ENCODE results near the gene OR8B8. TPM values are rescaled to one million over a fixed set of nuclear protein-coding genes. Genes with fewer than 3 reads are reported as not detected.

Gene OR8B8
- total RNA-seq (not detected), total RNA-seq (0 to 0.07 (median 0) reads per million in 29 experiments)
- total RNA-seq (2013), result not detected

DNA sequence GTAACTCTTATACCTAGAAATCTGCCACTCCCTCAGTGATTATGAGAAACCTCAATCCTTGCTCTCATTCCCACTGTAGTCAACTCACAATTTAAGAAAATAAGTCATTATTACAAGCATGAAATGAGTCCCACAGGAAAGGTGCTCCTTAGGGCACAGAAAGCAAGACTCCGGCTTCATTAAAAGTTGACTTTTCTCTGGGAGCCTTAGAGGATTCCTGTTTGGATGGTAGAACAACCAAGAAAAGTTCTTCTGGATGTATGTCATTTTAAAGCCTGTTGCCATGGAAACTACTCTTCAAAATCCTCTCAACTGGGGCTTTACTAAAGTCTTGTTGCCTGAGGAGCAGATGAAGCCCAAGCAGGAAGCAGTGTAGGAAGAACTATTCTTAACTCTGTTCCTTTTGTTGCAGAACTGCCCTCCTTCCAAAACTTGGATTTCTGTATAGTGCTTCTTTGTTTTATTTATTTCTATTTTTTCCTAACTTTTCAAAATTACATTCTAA is at the start of gene OR8B8:
Gene OR8B8, minus strand, starts transcription at position 51 of the 505 bp plus-strand sequence. CDS start 4,611 bp downstream, outside the sequence.
- Histone ChIP-seq H3K4me1 (ENCODE audit: control insufficient read depth in 1 of 2, extremely low read depth in 1 of 2, insufficient read depth in 2 of 2, low read length in 2 of 2) (no peaks in the 10 kb centered on the region), H3K27ac (ENCODE audit: low read length) (no peak within 1 kb of the TSS), H3K27me3 (replicated peaks in 1 of 2; ENCODE audit: control insufficient read depth in 2 of 2, extremely low read depth in 1 of 2, insufficient read depth in 2 of 2, low read length in 1 of 2) (peaks cover 0 to 4% of the 10 kb centered on the region in 2 experiments), H3K4me3 (ENCODE audit: control insufficient read depth in 1 of 2, extremely low read depth in 1 of 2, low read length in 1 of 2) (no peak within 1 kb of the TSS), H3K36me3 (ENCODE audit: control insufficient read depth in 2 of 2, extremely low read depth in 1 of 2, insufficient read depth in 1 of 2, low read length in 1 of 2) (no peaks in the 10 kb centered on the region), H3K9me3 (no peaks in the 10 kb centered on the region)
- no peaks in the 10 kb centered on the region for H3K36me3 Mint-ChIP-seq
- H3K4me3 Mint-ChIP-seq, result no peak within 1 kb of the TSS
- POLR2A ChIA-PET, result no interaction called here
- H3K9me3 Mint-ChIP-seq, result peaks cover 2 to 11% (median 6%) of the 10 kb centered on the region in 3 donors
- CTCF ChIA-PET, result no interaction called here
- DNase-seq (no peak), ATAC-seq (replicated peaks in 1 of 4) (no peak)
- peaks cover 2 to 17% of the 10 kb centered on the region in 2 donors for H3K27me3 Mint-ChIP-seq
- H3K4me1 Mint-ChIP-seq, result no peaks in the 10 kb centered on the region
- no peak within 1 kb of the TSS for H3K27ac Mint-ChIP-seq
- WGBS (ENCODE audit: insufficient coverage), result no CpG with 5 or more reads among the region's 1 CpG

DNA sequence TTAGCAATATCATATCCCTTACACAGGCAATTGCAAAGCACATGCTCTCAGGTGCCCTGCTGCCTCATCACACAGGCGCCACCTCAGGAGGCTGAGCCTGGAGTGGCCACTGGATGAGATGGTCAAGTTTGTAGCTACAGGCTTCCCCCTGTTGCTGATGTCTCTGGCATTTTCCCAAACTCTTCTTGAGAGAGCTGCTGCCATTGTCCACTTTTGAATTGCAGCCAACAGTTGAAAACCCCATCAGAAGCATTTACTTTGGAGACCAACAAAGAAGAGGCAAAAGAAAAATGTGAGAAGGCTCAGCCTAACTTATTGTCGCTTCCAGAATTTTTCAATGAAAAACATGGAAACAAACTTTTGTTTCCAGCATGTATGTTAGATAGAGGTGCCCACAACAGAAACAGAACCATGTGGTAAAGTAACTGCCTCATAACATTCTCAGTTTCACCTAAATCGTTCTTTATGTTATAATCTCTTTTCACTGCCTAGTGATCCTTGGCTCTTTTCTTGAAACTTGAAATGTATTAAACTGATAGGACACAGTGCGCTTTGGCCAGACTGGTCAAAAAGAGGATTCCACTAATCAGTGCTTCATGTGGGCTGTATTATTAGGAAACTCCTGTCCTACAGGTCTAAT is 47.6 kb upstream of the OR8B8 start:
- H3K27ac ChIP-seq (ENCODE audit: low read length), result no peak overlapping the region
- Mint-ChIP-seq H3K4me3 (no peak overlapping the region), H3K27me3 (peaks cover 3 to 7% of the 10 kb centered on the region in 2 donors), H3K9me3 (peaks cover 2 to 8% (median 3%) of the 10 kb centered on the region in 3 donors), H3K4me1 (no peaks in the 10 kb centered on the region), H3K27ac (no peak overlapping the region), H3K36me3 (no peaks in the 10 kb centered on the region)
- H3K4me3 ChIP-seq (ENCODE audit: control insufficient read depth in 1 of 2, extremely low read depth in 1 of 2, low read length in 1 of 2), result no peak overlapping the region
- ChIA-PET POLR2A (no interaction called here), CTCF (no interaction called here)
- DNase-seq, result no peak
- no CpG with 5 or more reads among the region's 4 CpGs for WGBS (ENCODE audit: insufficient coverage)
- no peaks in the 10 kb centered on the region for H3K4me1 ChIP-seq (ENCODE audit: control insufficient read depth in 1 of 2, extremely low read depth in 1 of 2, insufficient read depth in 2 of 2, low read length in 2 of 2)
- no peak for ATAC-seq (replicated peaks in 1 of 4)
- peaks cover 0 to 2% of the 10 kb centered on the region in 2 experiments for H3K27me3 ChIP-seq (replicated peaks in 1 of 2; ENCODE audit: control insufficient read depth in 2 of 2, extremely low read depth in 1 of 2, insufficient read depth in 2 of 2, low read length in 1 of 2)
- H3K36me3 ChIP-seq (ENCODE audit: control insufficient read depth in 2 of 2, extremely low read depth in 1 of 2, insufficient read depth in 1 of 2, low read length in 1 of 2), result no peaks in the 10 kb centered on the region
- no peaks in the 10 kb centered on the region for H3K9me3 ChIP-seq

DNA sequence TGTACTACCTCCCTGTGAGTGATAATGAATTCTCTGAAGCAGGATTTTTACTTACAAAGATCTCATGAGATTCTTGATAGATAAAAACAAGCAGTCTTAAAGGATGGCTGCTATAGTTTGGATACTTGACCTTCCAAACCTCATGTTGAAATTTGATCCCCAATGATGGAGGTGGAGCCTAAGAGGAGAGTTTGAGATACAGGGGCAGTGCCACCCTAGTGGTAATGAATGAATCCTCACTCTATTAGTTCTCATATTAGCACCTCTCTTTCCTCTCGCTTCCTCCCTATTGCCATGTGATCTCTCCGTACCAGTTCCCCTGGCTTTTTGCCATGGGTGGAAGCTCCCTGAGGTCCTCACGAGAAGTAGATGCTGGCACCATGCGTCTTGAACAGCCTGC is 37.9 kb upstream of the OR8B8 start:
- Mint-ChIP-seq H3K4me3 (no peak overlapping the region), H3K27me3 (peaks cover 25 to 26% of the 10 kb centered on the region in 2 donors), H3K9me3 (peaks cover 0 to 5% (median 0%) of the 10 kb centered on the region in 3 donors), H3K27ac (no peak overlapping the region), H3K4me1 (peaks cover 9 to 12% (median 12%) of the 10 kb centered on the region in 3 donors), H3K36me3 (no peaks in the 10 kb centered on the region)
- POLR2A ChIA-PET, result no interaction called here
- Histone ChIP-seq H3K27ac (ENCODE audit: low read length) (no peak overlapping the region), H3K4me3 (ENCODE audit: control insufficient read depth in 1 of 2, extremely low read depth in 1 of 2, low read length in 1 of 2) (no peak overlapping the region), H3K36me3 (ENCODE audit: control insufficient read depth in 2 of 2, extremely low read depth in 1 of 2, insufficient read depth in 1 of 2, low read length in 1 of 2) (no peaks in the 10 kb centered on the region), H3K27me3 (replicated peaks in 1 of 2; ENCODE audit: control insufficient read depth in 2 of 2, extremely low read depth in 1 of 2, insufficient read depth in 2 of 2, low read length in 1 of 2) (peaks cover 0 to 7% of the 10 kb centered on the region in 2 experiments), H3K9me3 (peaks cover 2% of the 10 kb centered on the region), H3K4me1 (ENCODE audit: control insufficient read depth in 1 of 2, extremely low read depth in 1 of 2, insufficient read depth in 2 of 2, low read length in 2 of 2) (no peaks in the 10 kb centered on the region)
- CTCF ChIA-PET, result no interaction called here
- ATAC-seq (replicated peaks in 1 of 4) (no peak), DNase-seq (no peak)
- 57% methylated on average over 1 of the region's 4 CpGs for WGBS (ENCODE audit: insufficient coverage)

DNA sequence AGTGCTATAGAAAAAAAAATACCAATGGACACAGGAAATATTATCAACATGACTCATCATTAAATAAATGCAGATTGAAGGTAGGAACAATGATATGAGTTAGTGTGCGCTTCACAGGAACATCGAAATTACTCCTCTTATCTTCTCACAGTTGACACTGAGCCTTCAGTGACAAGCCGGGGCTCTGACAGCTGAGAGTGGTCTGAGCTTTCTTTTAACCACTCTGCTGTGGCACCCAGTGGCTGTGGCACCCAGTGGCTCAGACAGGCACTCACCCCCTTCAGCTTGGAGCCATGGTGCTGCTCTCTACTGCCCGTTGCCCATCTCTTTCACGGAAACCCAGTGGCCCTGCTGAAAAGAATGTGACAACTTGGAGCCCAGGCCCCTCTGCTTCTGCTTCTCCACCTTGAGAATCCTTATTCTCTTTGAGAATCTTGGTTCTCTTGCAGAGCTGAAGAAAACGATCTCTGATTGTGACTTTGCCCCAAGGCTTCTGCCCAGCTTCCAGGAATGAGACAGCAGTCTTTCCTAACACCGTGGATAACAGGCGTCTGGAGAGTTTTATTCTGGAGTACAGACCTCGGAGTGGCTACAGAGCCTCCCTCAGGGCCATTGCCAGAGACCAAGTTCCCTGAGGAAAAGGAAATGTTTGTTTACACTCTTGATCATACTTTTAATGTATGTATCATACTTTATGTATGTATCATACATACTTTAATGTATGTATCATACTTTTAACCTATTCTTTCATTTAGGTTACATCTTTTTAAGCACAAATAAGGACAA is 37.1 kb upstream of the OR8B8 start:
- Histone ChIP-seq H3K4me3 (ENCODE audit: control insufficient read depth in 1 of 2, extremely low read depth in 1 of 2, low read length in 1 of 2) (no peak overlapping the region), H3K9me3 (peaks cover 1% of the 10 kb centered on the region), H3K27ac (ENCODE audit: low read length) (no peak overlapping the region), H3K27me3 (replicated peaks in 1 of 2; ENCODE audit: control insufficient read depth in 2 of 2, extremely low read depth in 1 of 2, insufficient read depth in 2 of 2, low read length in 1 of 2) (peaks cover 0 to 7% of the 10 kb centered on the region in 2 experiments), H3K36me3 (ENCODE audit: control insufficient read depth in 2 of 2, extremely low read depth in 1 of 2, insufficient read depth in 1 of 2, low read length in 1 of 2) (no peaks in the 10 kb centered on the region), H3K4me1 (ENCODE audit: control insufficient read depth in 1 of 2, extremely low read depth in 1 of 2, insufficient read depth in 2 of 2, low read length in 2 of 2) (no peaks in the 10 kb centered on the region)
- no peaks in the 10 kb centered on the region for H3K36me3 Mint-ChIP-seq
- no peak overlapping the region for H3K27ac Mint-ChIP-seq
- DNase-seq, result no peak
- H3K27me3 Mint-ChIP-seq, result peaks cover 26 to 28% of the 10 kb centered on the region in 2 donors
- no peak overlapping the region for H3K4me3 Mint-ChIP-seq
- ATAC-seq (replicated peaks in 1 of 4), result no peak
- WGBS (ENCODE audit: insufficient coverage), result 76% methylated on average over 6 of the region's 9 CpGs
- H3K4me1 Mint-ChIP-seq, result peaks cover 9 to 12% (median 12%) of the 10 kb centered on the region in 3 donors
- ChIA-PET POLR2A (no interaction called here), CTCF (interaction anchor here in 1 of 2 donors (0.6 kb wide), 1 partner anchor 234 kb away, joined by 4 read pairs; no protein-coding TSS in a partner anchor)
- H3K9me3 Mint-ChIP-seq, result peaks cover 0 to 5% (median 0%) of the 10 kb centered on the region in 3 donors

DNA sequence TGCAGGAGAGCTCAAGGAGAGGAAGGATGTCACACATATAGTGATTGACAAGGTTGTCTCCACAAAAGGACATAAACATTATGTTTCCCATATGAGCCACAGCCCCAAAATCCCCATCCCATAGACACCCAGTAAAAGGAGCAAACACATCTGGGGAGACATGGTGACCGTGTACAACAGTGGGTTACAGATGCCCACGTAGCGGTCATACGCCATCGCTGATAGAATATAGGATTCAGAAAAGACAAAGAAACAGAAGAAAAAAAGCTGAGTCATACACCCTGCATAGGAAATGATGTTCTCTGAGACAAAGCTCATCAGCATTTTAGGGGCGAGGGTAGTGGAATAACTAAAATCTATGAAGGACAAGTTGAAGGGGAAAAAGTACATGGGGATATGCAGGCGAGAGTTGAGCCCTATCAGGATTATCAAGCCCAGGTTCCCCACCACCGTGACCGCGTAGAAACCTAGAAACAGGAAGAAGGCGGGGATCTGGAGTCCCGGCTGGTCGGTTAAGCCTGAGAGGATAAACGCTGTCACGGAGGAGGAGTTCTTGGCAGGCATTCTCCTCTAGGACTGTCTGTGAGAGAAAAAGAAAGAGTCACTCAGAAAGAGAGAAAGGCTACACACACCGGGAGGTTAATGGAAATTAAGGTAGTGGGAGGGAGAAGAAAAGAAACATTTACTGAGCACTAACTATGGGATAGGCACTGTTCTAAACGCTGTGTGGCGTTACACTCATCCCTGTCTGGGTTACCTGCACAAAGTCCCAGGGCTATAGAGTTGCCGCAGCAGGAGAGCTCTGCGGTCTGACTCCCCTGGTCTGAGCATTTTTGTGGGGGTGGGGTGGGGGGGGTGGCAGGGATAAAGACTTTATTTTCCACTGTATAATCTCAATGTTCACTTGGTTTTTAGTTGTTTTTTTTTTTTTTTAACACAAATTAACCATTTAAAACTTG is 36.1 kb upstream of the OR8B8 start:
- Mint-ChIP-seq H3K36me3 (no peaks in the 10 kb centered on the region), H3K9me3 (peaks cover 0 to under 1% (median 0%) of the 10 kb centered on the region in 3 donors), H3K4me3 (peak overlapping the region; percentile 19 to 51 (median 44)), H3K27ac (peak overlapping the region in 1 of 2 donors; percentile 24), H3K4me1 (peaks cover 9 to 12% (median 12%) of the 10 kb centered on the region in 3 donors), H3K27me3 (peaks cover 23 to 29% of the 10 kb centered on the region in 2 donors)
- Histone ChIP-seq H3K4me3 (ENCODE audit: control insufficient read depth in 1 of 2, extremely low read depth in 1 of 2, low read length in 1 of 2) (peak overlapping the region in 1 of 2 donors; percentile 12), H3K27me3 (replicated peaks in 1 of 2; ENCODE audit: control insufficient read depth in 2 of 2, extremely low read depth in 1 of 2, insufficient read depth in 2 of 2, low read length in 1 of 2) (peaks cover 0 to 7% of the 10 kb centered on the region in 2 experiments), H3K4me1 (ENCODE audit: control insufficient read depth in 1 of 2, extremely low read depth in 1 of 2, insufficient read depth in 2 of 2, low read length in 2 of 2) (no peaks in the 10 kb centered on the region), H3K27ac (ENCODE audit: low read length) (no peak overlapping the region), H3K9me3 (no peaks in the 10 kb centered on the region), H3K36me3 (ENCODE audit: control insufficient read depth in 2 of 2, extremely low read depth in 1 of 2, insufficient read depth in 1 of 2, low read length in 1 of 2) (no peaks in the 10 kb centered on the region)
- DNase-seq (no peak), ATAC-seq (replicated peaks in 1 of 4) (peak in 3 of 4 experiments; percentile 37 to 50 (median 38))
- POLR2A ChIA-PET, result no interaction called here
- WGBS (ENCODE audit: insufficient coverage), result 17% methylated on average over 16 of the region's 20 CpGs
- CTCF ChIA-PET, result interaction anchor here in 1 of 2 donors (0.5 to 0.6 kb wide), 2 partner anchors 235 to 395 kb away, joined by 3 to 4 read pairs; no protein-coding TSS in a partner anchor
